Measurements from ENCODE around the gene SLC22A31. TPM values are rescaled to one million over a fixed set of nuclear protein-coding genes. Genes with fewer than 3 reads are reported as not detected.

Gene SLC22A31
- total RNA-seq, 1 donor from 2014 or later, result 6.1 TPM

GRCh38 chr16:89200850-89201411, 594 bp upstream of the SLC22A31 start:
- no peak for TF ChIP-seq CTCF (IDR thresholded peaks at IDR 0.05; ENCODE audit: insufficient read depth, low read length, poor library complexity, severe bottlenecking)
- H3K36me3 ChIP-seq (ENCODE audit: control insufficient read depth, insufficient read depth, low read length), result no peaks in the 10 kb centered on the region
- H3K4me3 ChIP-seq (ENCODE audit: low read depth, low read length), result no peak overlapping the region
- DNase-seq (ENCODE audit: low read depth), result no peak
- H3K27me3 ChIP-seq (ENCODE audit: control insufficient read depth, insufficient read depth, low read length), result peaks cover 35% of the 10 kb centered on the region

GRCh38 chr16:89199241-89200123, 855 bp downstream of the SLC22A31 start:
- no peak for DNase-seq (ENCODE audit: low read depth)
- no peak for TF ChIP-seq CTCF (IDR thresholded peaks at IDR 0.05; ENCODE audit: insufficient read depth, low read length, poor library complexity, severe bottlenecking)
- H3K4me3 ChIP-seq (ENCODE audit: low read depth, low read length), result no peak overlapping the region
- peaks cover 35% of the 10 kb centered on the region for H3K27me3 ChIP-seq (ENCODE audit: control insufficient read depth, insufficient read depth, low read length)
- H3K36me3 ChIP-seq (ENCODE audit: control insufficient read depth, insufficient read depth, low read length), result no peaks in the 10 kb centered on the region

- Histone ChIP-seq H3K36me3 (ENCODE audit: control insufficient read depth, insufficient read depth, low read length) (no peaks in the 10 kb centered on the region), H3K27me3 (ENCODE audit: control insufficient read depth, insufficient read depth, low read length) (peaks cover 35% of the 10 kb centered on the region), H3K4me3 (ENCODE audit: low read depth, low read length) (no peak overlapping the region)
- no peak for DNase-seq (ENCODE audit: low read depth)
- TF ChIP-seq CTCF (IDR thresholded peaks at IDR 0.05; ENCODE audit: insufficient read depth, low read length, poor library complexity, severe bottlenecking), result no peak
Observed at GRCh38 chr16:89198417-89199240, 1.7 kb downstream of the SLC22A31 start.

- Histone ChIP-seq H3K36me3 (ENCODE audit: control insufficient read depth, insufficient read depth, low read length) (no peaks in the 10 kb centered on the region), H3K27me3 (ENCODE audit: control insufficient read depth, insufficient read depth, low read length) (peaks cover 32% of the 10 kb centered on the region), H3K4me3 (ENCODE audit: low read depth, low read length) (no peak overlapping the region)
- no peak for DNase-seq (ENCODE audit: low read depth)
- no peak for TF ChIP-seq CTCF (IDR thresholded peaks at IDR 0.05; ENCODE audit: insufficient read depth, low read length, poor library complexity, severe bottlenecking)
Observed at GRCh38 chr16:89197633-89198416, 2.5 kb downstream of the SLC22A31 start.

- DNase-seq (ENCODE audit: low read depth), result no peak
- Histone ChIP-seq H3K36me3 (ENCODE audit: control insufficient read depth, insufficient read depth, low read length) (no peaks in the 10 kb centered on the region), H3K4me3 (ENCODE audit: low read depth, low read length) (no peak overlapping the region), H3K27me3 (ENCODE audit: control insufficient read depth, insufficient read depth, low read length) (peaks cover 27% of the 10 kb centered on the region)
- no peak for TF ChIP-seq CTCF (IDR thresholded peaks at IDR 0.05; ENCODE audit: insufficient read depth, low read length, poor library complexity, severe bottlenecking)
Observed at GRCh38 chr16:89197033-89197632, 3.2 kb downstream of the SLC22A31 start.
